H9 (cell line): Measurements from ENCODE around the gene CD164L2. TPM values are rescaled to one million over a fixed set of nuclear protein-coding genes. Genes with fewer than 3 reads are reported as not detected.

Experiments
- DNase-seq: peaks from one replicate; pipeline ENCODE4 v3.0.0-alpha.2; 2017
- H2AFZ ChIP-seq: one replicate; pipeline ENCODE4 v1.6.1; 2013; ENCODE audit warnings: mild to moderate bottlenecking, low read length, control low read depth, moderate library complexity
- H2AK5ac ChIP-seq: 2 replicates; pipeline ENCODE4 v1.6.1; 2013; ENCODE audit warnings: low read length, control low read depth, mixed read lengths; ENCODE audit not compliant: insufficient read length
- H2BK120ac ChIP-seq: one replicate; pipeline ENCODE4 v1.6.1; 2013; ENCODE audit warnings: low read depth, mild to moderate bottlenecking, low read length, control low read depth, inconsistent platforms; ENCODE audit not compliant: poor library complexity, severe bottlenecking
- H2BK12ac ChIP-seq: 2 replicates; pipeline ENCODE4 v1.6.1; 2013; ENCODE audit warnings: low read length, control low read depth, mixed read lengths, low read depth; ENCODE audit not compliant: insufficient read length
- H2BK15ac ChIP-seq: 2 replicates; pipeline ENCODE4 v1.6.1; 2013; ENCODE audit warnings: low read depth, low read length, control low read depth
- H2BK20ac ChIP-seq: one replicate; pipeline ENCODE4 v1.6.1; 2013; ENCODE audit warnings: low read depth, mild to moderate bottlenecking, low read length, control low read depth, inconsistent platforms; ENCODE audit not compliant: poor library complexity, severe bottlenecking
- H2BK5ac ChIP-seq: 2 replicates; pipeline ENCODE4 v1.6.1; 2013; ENCODE audit warnings: low read length, control low read depth, mixed read lengths; ENCODE audit not compliant: insufficient read length
- H3K14ac ChIP-seq: 2 replicates; pipeline ENCODE4 v1.6.1; 2013; ENCODE audit warnings: low read length, control low read depth; ENCODE audit not compliant: insufficient read depth
- H3K18ac ChIP-seq: 2 replicates; pipeline ENCODE4 v1.6.1; 2013; ENCODE audit warnings: low read depth, mild to moderate bottlenecking, mixed read lengths, low read length, control low read depth; ENCODE audit not compliant: insufficient read length
- H3K23ac ChIP-seq: 2 replicates; pipeline ENCODE4 v1.6.1; 2013; ENCODE audit warnings: low read length, control low read depth, mixed read lengths, low read depth; ENCODE audit not compliant: insufficient read length
- H3K23me2 ChIP-seq: 2 replicates; pipeline ENCODE4 v1.6.1; 2013; ENCODE audit warnings: low read depth, mild to moderate bottlenecking, mixed read lengths, low read length, control low read depth; ENCODE audit not compliant: insufficient read length, poor library complexity, severe bottlenecking
- H3K27ac ChIP-seq: 2 replicates; pipeline ENCODE4 v1.5.1; 2013; ENCODE audit warnings: low read length, control low read depth, mixed read lengths, low read depth; ENCODE audit not compliant: insufficient read length
- H3K27me3 ChIP-seq: 2 replicates; pipeline ENCODE4 v1.6.1; 2013; ENCODE audit warnings: low read length, control low read depth, inconsistent platforms; ENCODE audit not compliant: insufficient read depth
- H3K4ac ChIP-seq: 2 replicates; pipeline ENCODE4 v1.6.1; 2013; ENCODE audit warnings: low read depth, mild to moderate bottlenecking, control low read depth, inconsistent platforms, low read length, moderate library complexity
- H3K4me1 ChIP-seq: 2 replicates; pipeline ENCODE4 v1.6.1; 2013; ENCODE audit warnings: low read length, control low read depth, inconsistent platforms; ENCODE audit not compliant: insufficient read depth
- H3K4me2 ChIP-seq: 2 replicates; pipeline ENCODE4 v1.6.1; 2013; ENCODE audit warnings: low read length, control low read depth, mixed read lengths; ENCODE audit not compliant: insufficient read length, insufficient read depth
- H3K56ac ChIP-seq: 2 replicates; pipeline ENCODE4 v1.6.1; 2013; ENCODE audit warnings: low read depth, mild to moderate bottlenecking, mixed read lengths, low read length, control low read depth; ENCODE audit not compliant: insufficient read length
- H3K79me1 ChIP-seq: 2 replicates; pipeline ENCODE4 v1.6.1; 2013; ENCODE audit warnings: low read depth, mild to moderate bottlenecking, moderate library complexity, low read length, control low read depth, inconsistent platforms; ENCODE audit not compliant: insufficient read depth, poor library complexity, severe bottlenecking
- H3K79me2 ChIP-seq: 2 replicates; pipeline ENCODE4 v1.6.1; 2013; ENCODE audit warnings: low read length, control low read depth, inconsistent platforms; ENCODE audit not compliant: insufficient read depth
- H3K9ac ChIP-seq: 2 replicates; pipeline ENCODE4 v1.6.1; 2013; ENCODE audit warnings: low read length, control low read depth, mixed read lengths; ENCODE audit not compliant: insufficient read length; ENCODE audit errors: extremely low read depth
- H3K9me3 ChIP-seq: one replicate; pipeline ENCODE4 v1.6.1; 2013; ENCODE audit warnings: low read depth, low read length, inconsistent platforms; ENCODE audit not compliant: control insufficient read depth
- H3T11ph ChIP-seq: one replicate; pipeline ENCODE4 v1.6.1; 2013; ENCODE audit warnings: mild to moderate bottlenecking, low read length, control low read depth, inconsistent platforms
- H4K20me1 ChIP-seq: one replicate; pipeline ENCODE4 v1.6.1; 2013; ENCODE audit not compliant: control insufficient read depth, insufficient read length, insufficient read depth
- H4K5ac ChIP-seq: 2 replicates; pipeline ENCODE4 v1.6.1; 2013; ENCODE audit warnings: low read depth, mild to moderate bottlenecking, mixed read lengths, low read length, control low read depth; ENCODE audit not compliant: insufficient read length
- H4K8ac ChIP-seq: replicated peaks from 2 replicates; pipeline ENCODE4 v1.6.1; 2013; ENCODE audit warnings: low read length, control low read depth, mixed read lengths, low read depth; ENCODE audit not compliant: insufficient read length
- H4K91ac ChIP-seq: 2 replicates; pipeline ENCODE4 v1.6.1; 2013; ENCODE audit warnings: low read depth, mild to moderate bottlenecking, moderate library complexity, mixed read lengths, low read length, control low read depth; ENCODE audit not compliant: insufficient read length
- H3K27ac Mint-ChIP-seq, 3 experiments: 2 replicates in 2 of 3; 3 replicates in 1 of 3; pipeline ENCODE4 v1.8.0; 2020 to 2021; ENCODE audit warnings: mixed read lengths in 3 of 3, mild to moderate bottlenecking in 1 of 3, moderate library complexity in 1 of 3
- H3K27me3 Mint-ChIP-seq: 2 replicates; pipeline ENCODE4 v1.8.0; 2021; ENCODE audit warnings: low read depth, mild to moderate bottlenecking, moderate library complexity, mixed read lengths
- H3K36me3 Mint-ChIP-seq, 3 experiments: 2 replicates in 2 of 3; 3 replicates in 1 of 3; pipeline ENCODE4 v1.8.0; 2020 to 2021; ENCODE audit warnings: low read depth in 3 of 3, mixed read lengths in 3 of 3; ENCODE audit not compliant: insufficient read depth in 1 of 3
- H3K4me1 Mint-ChIP-seq, 2 experiments: 2 replicates each; pipeline ENCODE4 v1.8.0; 2020; ENCODE audit warnings: mixed read lengths in 2 of 2
- H3K4me3 Mint-ChIP-seq, 2 experiments: 2 replicates in 1 of 2; 3 replicates in 1 of 2; pipeline ENCODE4 v1.8.0; 2020 to 2021; ENCODE audit warnings: mild to moderate bottlenecking in 2 of 2, mixed read lengths in 2 of 2, moderate library complexity in 1 of 2
- H3K9me3 Mint-ChIP-seq, 2 experiments: 2 replicates in 1 of 2; 3 replicates in 1 of 2; pipeline ENCODE4 v1.8.0; 2020; ENCODE audit warnings: mild to moderate bottlenecking in 2 of 2, mixed read lengths in 2 of 2, moderate library complexity in 1 of 2
- CTCF ChIP-seq: fragments of 200-600 bp; sonication (generic); conservative IDR thresholded peaks from 3 replicates; pipeline ENCODE4 v1.8.0; 2021; ENCODE audit warnings: antibody characterized with exemption, mild to moderate bottlenecking
- WGBS: extraction: QIAGEN DNeasy Blood & Tissue Kit; methylation state at CpG from one replicate; pipeline ENCODE4 v1.1.7; 2013; ENCODE audit warnings: missing lambda C conversion rate, low lambda C conversion rate, mixed read lengths; ENCODE audit not compliant: insufficient read length; ENCODE audit errors: extremely low coverage; 5-methylcytosine and 5-hydroxymethylcytosine counted together
- total RNA-seq: library from RNA; stranded (reverse); gene quantifications from 2 replicates; pipeline ENCODE4 v1.2.1, GENCODE V29; 2021

Gene CD164L2
- total RNA-seq, 1 experiment from 2014 or later, result 1.2 TPM

DNA sequence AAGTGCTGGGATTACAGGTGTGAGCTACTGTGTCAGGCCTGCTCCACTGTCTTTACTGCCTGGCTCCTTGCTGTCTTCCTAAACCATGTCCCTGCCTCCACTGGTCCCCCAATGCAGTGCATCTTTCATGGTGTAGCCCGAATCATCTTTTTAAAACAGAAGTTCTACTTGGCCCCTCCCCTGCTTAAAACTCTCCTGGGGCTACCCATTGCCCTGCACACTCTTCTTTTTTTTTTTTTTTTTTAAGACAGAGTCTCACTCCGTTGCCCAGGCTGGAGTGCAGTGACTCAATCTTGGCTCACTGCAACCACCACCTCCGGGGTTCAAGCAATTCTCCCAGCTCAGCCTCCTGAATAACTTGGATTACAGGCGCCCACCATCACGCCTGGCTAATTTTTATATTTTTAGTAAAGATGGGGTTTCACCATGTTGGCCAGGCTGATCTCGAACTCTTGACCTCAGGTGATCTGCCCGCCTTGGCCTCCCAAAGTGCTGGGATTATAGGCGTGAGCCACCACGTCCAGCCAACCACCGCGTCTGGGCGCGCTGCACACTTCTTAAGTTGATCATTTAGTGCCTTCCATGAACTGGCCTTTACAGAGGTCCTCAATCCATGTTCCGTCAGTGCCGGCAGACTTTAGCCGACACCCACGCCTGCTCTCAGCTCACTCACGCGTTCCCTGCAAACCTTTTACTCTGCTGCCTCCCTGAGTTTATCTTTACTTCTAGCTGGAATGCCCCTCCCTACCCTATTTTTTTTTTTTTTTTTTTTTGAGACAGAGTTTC is 10.9 kb downstream of the CD164L2 start:
- no peak overlapping the region for H3K4ac ChIP-seq
- DNase-seq, result no peak
- H3K27me3 ChIP-seq, result no peaks in the 10 kb centered on the region
- no peak overlapping the region for H3T11ph ChIP-seq
- H3K27ac ChIP-seq, result no peak overlapping the region
- H3K14ac ChIP-seq, result no peak overlapping the region; the same call in 1 of the 2 replicates
- no peak overlapping the region for H4K91ac ChIP-seq
- H3K4me2 ChIP-seq, result no peak overlapping the region
- H3K79me2 ChIP-seq, result no peaks in the 10 kb centered on the region
- TF ChIP-seq CTCF, result no peak
- no peak overlapping the region for H2BK20ac ChIP-seq
- no peaks in the 10 kb centered on the region for H3K36me3 Mint-ChIP-seq
- no peak overlapping the region for H2AK5ac ChIP-seq
- H3K79me1 ChIP-seq, result no peaks in the 10 kb centered on the region
- no peaks in the 10 kb centered on the region; the same call in 1 of the 2 replicates for H3K4me1 ChIP-seq
- peaks cover 3 to 25% of the 10 kb centered on the region in 2 experiments for H3K4me1 Mint-ChIP-seq
- no peaks in the 10 kb centered on the region for H3K9me3 ChIP-seq
- peaks cover 2% of the 10 kb centered on the region for H3K23me2 ChIP-seq
- H3K27me3 Mint-ChIP-seq, result peaks cover 11% of the 10 kb centered on the region
- H2BK15ac ChIP-seq, result no peak overlapping the region
- no peak overlapping the region for H2BK5ac ChIP-seq
- no peak overlapping the region for H3K4me3 Mint-ChIP-seq
- H2BK120ac ChIP-seq, result no peak overlapping the region
- H3K23ac ChIP-seq, result no peak overlapping the region
- no peak overlapping the region for H2BK12ac ChIP-seq
- no CpG with 5 or more reads among the region's 19 CpGs for WGBS
- H3K9me3 Mint-ChIP-seq, result no peaks in the 10 kb centered on the region
- H4K20me1 ChIP-seq, result no peaks in the 10 kb centered on the region
- H3K56ac ChIP-seq, result no peak overlapping the region
- no peak overlapping the region for H4K8ac ChIP-seq
- no peak overlapping the region for H4K5ac ChIP-seq
- peak overlapping the region in 1 of 3 experiments; percentile 70; a peak in 1 of 7 replicates for H3K27ac Mint-ChIP-seq
- no peak overlapping the region for H3K9ac ChIP-seq
- no peak overlapping the region for H2AFZ ChIP-seq
- no peak overlapping the region for H3K18ac ChIP-seq
